SK-N-SH (cell line): ENCODE data around the gene TEX38.

Source experiments
- JUND ChIP-seq: IDR thresholded peaks from 2 replicates; pipeline ENCODE4 v1.4.0; 2012
- POLR2AphosphoS5 ChIP-seq: IDR thresholded peaks from 2 replicates; pipeline ENCODE4 v1.6.1; 2012; ENCODE audit warnings: low read depth, low read length
- SIN3A ChIP-seq: IDR thresholded peaks from 2 replicates; pipeline ENCODE4 v1.6.1; 2012; ENCODE audit warnings: low read depth, mild to moderate bottlenecking, low read length, moderate library complexity, borderline replicate concordance
- TF ChIP-seq, protein P1 (sequence below): fragments of 200-600 bp; sonication (generic); IDR thresholded peaks from 2 replicates; pipeline ENCODE4 v1.6.1; 2017; ENCODE audit warnings: antibody characterized with exemption, mild to moderate bottlenecking, moderate library complexity

DNA sequence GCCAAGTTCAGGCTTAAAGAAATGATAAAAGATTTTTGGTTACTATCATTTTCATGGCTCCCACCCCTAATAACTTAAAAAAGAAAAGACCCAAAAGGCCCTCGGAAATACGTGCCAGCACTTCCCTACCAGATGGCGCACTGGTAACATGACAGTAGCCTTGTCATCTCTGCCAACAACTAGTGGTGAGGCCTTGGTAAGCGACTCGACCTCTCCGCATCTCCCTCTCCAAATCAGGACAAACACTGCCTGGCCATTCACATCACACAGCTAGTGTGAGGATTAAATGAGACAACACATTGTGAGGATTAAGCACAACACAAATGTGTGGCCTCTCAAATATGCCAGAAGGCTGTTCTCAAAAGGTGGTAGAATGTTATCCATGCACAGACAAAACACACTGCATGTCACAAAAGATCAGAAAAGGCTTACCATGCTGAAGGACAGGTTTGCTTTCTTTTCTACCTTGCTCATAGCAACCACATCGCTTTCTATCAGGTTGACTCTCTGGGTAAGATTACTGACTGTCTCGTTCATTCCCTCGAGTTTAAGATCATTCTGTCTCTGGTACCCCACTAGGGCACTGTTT, 16.4 kb downstream of the TEX38 start:
- TF ChIP-seq JUND (no peak), SIN3A (no peak), POLR2AphosphoS5 (no peak)
- TF ChIP-seq, protein P1, sequence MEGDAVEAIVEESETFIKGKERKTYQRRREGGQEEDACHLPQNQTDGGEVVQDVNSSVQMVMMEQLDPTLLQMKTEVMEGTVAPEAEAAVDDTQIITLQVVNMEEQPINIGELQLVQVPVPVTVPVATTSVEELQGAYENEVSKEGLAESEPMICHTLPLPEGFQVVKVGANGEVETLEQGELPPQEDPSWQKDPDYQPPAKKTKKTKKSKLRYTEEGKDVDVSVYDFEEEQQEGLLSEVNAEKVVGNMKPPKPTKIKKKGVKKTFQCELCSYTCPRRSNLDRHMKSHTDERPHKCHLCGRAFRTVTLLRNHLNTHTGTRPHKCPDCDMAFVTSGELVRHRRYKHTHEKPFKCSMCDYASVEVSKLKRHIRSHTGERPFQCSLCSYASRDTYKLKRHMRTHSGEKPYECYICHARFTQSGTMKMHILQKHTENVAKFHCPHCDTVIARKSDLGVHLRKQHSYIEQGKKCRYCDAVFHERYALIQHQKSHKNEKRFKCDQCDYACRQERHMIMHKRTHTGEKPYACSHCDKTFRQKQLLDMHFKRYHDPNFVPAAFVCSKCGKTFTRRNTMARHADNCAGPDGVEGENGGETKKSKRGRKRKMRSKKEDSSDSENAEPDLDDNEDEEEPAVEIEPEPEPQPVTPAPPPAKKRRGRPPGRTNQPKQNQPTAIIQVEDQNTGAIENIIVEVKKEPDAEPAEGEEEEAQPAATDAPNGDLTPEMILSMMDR, result no peak
